ENCODE results near the gene WDR19. TPM values are rescaled to one million over a fixed set of nuclear protein-coding genes. Genes with fewer than 3 reads are reported as not detected.

The WDR19 gene
- total RNA-seq, 1 experiment from 2014 or later = 23.3 TPM

GRCh38 chr4:39278476-39278875 is 96.1 kb downstream of the WDR19 start:
- H2BK5ac ChIP-seq (ENCODE audit: insufficient read length, low read length) = no peak overlapping the region
- H3K18ac ChIP-seq (ENCODE audit: insufficient read length, low read depth, low read length) = no peak overlapping the region
- Mint-ChIP-seq H3K36me3 (ENCODE audit: insufficient read depth in 1 of 3, low read depth in 3 of 3) (peaks cover 10 to 25% (median 11%) of the 10 kb centered on the region in 3 experiments; a peak in 6 of 7 replicates), H3K9me3 (no peaks in the 10 kb centered on the region), H3K4me1 (no peaks in the 10 kb centered on the region), H3K4me3 (no peak overlapping the region), H3K27me3 (ENCODE audit: low read depth) (no peaks in the 10 kb centered on the region), H3K27ac (no peak overlapping the region)
- H2BK20ac ChIP-seq (ENCODE audit: low read depth, low read length, poor library complexity, severe bottlenecking) = no peak overlapping the region
- H3K79me1 ChIP-seq (ENCODE audit: insufficient read depth, low read depth, low read length, poor library complexity, severe bottlenecking) = no peaks in the 10 kb centered on the region
- no peaks in the 10 kb centered on the region for H3K23me2 ChIP-seq (ENCODE audit: insufficient read length, low read depth, low read length, poor library complexity, severe bottlenecking)
- H3K23ac ChIP-seq (ENCODE audit: insufficient read length, low read depth, low read length) = no peak overlapping the region
- H2BK15ac ChIP-seq (ENCODE audit: low read depth, low read length) = no peak overlapping the region
- H3K4me1 ChIP-seq (ENCODE audit: insufficient read depth, low read length) = no peaks in the 10 kb centered on the region
- TF ChIP-seq, protein P1, sequence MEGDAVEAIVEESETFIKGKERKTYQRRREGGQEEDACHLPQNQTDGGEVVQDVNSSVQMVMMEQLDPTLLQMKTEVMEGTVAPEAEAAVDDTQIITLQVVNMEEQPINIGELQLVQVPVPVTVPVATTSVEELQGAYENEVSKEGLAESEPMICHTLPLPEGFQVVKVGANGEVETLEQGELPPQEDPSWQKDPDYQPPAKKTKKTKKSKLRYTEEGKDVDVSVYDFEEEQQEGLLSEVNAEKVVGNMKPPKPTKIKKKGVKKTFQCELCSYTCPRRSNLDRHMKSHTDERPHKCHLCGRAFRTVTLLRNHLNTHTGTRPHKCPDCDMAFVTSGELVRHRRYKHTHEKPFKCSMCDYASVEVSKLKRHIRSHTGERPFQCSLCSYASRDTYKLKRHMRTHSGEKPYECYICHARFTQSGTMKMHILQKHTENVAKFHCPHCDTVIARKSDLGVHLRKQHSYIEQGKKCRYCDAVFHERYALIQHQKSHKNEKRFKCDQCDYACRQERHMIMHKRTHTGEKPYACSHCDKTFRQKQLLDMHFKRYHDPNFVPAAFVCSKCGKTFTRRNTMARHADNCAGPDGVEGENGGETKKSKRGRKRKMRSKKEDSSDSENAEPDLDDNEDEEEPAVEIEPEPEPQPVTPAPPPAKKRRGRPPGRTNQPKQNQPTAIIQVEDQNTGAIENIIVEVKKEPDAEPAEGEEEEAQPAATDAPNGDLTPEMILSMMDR (conservative IDR thresholded peaks at IDR 0.05) = no peak
- H3K9me3 ChIP-seq (ENCODE audit: control insufficient read depth, low read depth, low read length) = no peaks in the 10 kb centered on the region
- no peaks in the 10 kb centered on the region for H4K20me1 ChIP-seq (ENCODE audit: control insufficient read depth, insufficient read depth, insufficient read length)
- no peak overlapping the region for H2BK12ac ChIP-seq (ENCODE audit: insufficient read length, low read depth, low read length)
- H3K4ac ChIP-seq (ENCODE audit: low read depth, low read length) = no peak overlapping the region
- no peak overlapping the region for H4K8ac ChIP-seq (replicated peaks; ENCODE audit: insufficient read length, low read depth, low read length)
- no peak overlapping the region for H2AFZ ChIP-seq (ENCODE audit: low read length)
- no peak overlapping the region for H4K5ac ChIP-seq (ENCODE audit: insufficient read length, low read depth, low read length)
- no peak for DNase-seq
- H2BK120ac ChIP-seq (ENCODE audit: low read depth, low read length, poor library complexity, severe bottlenecking) = no peak overlapping the region
- no CpG with 5 or more reads among the region's 9 CpGs for WGBS (ENCODE audit: extremely low coverage, insufficient read length, low lambda C conversion rate)
- H3K56ac ChIP-seq (ENCODE audit: insufficient read length, low read depth, low read length) = no peak overlapping the region
- H3K9ac ChIP-seq (ENCODE audit: extremely low read depth, insufficient read length, low read length) = no peak overlapping the region
- no peaks in the 10 kb centered on the region for H3K27me3 ChIP-seq (ENCODE audit: insufficient read depth, low read length)
- no peak overlapping the region for H3K4me2 ChIP-seq (ENCODE audit: insufficient read depth, insufficient read length, low read length)
- H4K91ac ChIP-seq (ENCODE audit: insufficient read length, low read depth, low read length) = no peak overlapping the region
- no peak overlapping the region for H2AK5ac ChIP-seq (ENCODE audit: insufficient read length, low read length)
- no peaks in the 10 kb centered on the region for H3K79me2 ChIP-seq (ENCODE audit: insufficient read depth, low read length)
- H3T11ph ChIP-seq (ENCODE audit: low read length) = no peak overlapping the region
- no peak overlapping the region for H3K14ac ChIP-seq (ENCODE audit: insufficient read depth, low read length)
- no peak overlapping the region for H3K27ac ChIP-seq (ENCODE audit: insufficient read length, low read depth, low read length)
